Measurements from ENCODE around the gene TUBA4B. TPM values are rescaled to one million over a fixed set of nuclear protein-coding genes. Genes with fewer than 3 reads are reported as not detected.

The TUBA4B gene
- total RNA-seq, 1 experiment from 2014 or later = not detected

GRCh38 chr2:219228041-219228910 is 24.8 kb upstream of the TUBA4B start:
- no peaks in the 10 kb centered on the region for H3K9me3 Mint-ChIP-seq (ENCODE audit: unreplicated experiment)
- H3K4me3 Mint-ChIP-seq (ENCODE audit: unreplicated experiment) = peak overlapping the region; percentile 100
- Histone ChIP-seq H3K27me3 (replicated peaks; ENCODE audit: control insufficient read depth, insufficient read depth, low read length) (no peaks in the 10 kb centered on the region), H3K4me3 (ENCODE audit: low read depth, low read length) (peak overlapping the region; percentile 69), H3K4me1 (0 out of 2 replicates have a peak, but pooled peaks cover 4% of the 10 kb centered on the region), H3K36me3 (ENCODE audit: control insufficient read depth, insufficient read depth, low read length) (peaks cover 8% of the 10 kb centered on the region), H3K9me3 (no peaks in the 10 kb centered on the region)
- CTCF ChIA-PET = no interaction called here
- no peaks in the 10 kb centered on the region for H3K4me1 Mint-ChIP-seq (ENCODE audit: low read depth, unreplicated experiment)
- POLR2A ChIA-PET = interaction anchor here (1.6 to 1.7 kb wide), 3 partner anchors 10 to 51 kb away, joined by 6 to 27 read pairs (median 11); partner anchors contain the start of genes ABCB6, DNAJB2, GLB1L and STK16
- peaks cover 43% of the 10 kb centered on the region for H3K36me3 Mint-ChIP-seq (ENCODE audit: insufficient read depth, unreplicated experiment)
- peak overlapping the region; percentile 100 for H3K27ac Mint-ChIP-seq (ENCODE audit: unreplicated experiment)
- no peak for DNase-seq
- no peak for TF ChIP-seq CTCF (IDR thresholded peaks at IDR 0.05; ENCODE audit: insufficient read depth in 1 of 2, low read depth in 1 of 2, low read length in 1 of 2, severe bottlenecking in 1 of 2, unreplicated experiment in 1 of 2)
- intact Hi-C loops (cut with micrococcal nuclease; ENCODE audit: unreplicated experiment) = no loop called here
- no peaks in the 10 kb centered on the region for H3K27me3 Mint-ChIP-seq (ENCODE audit: insufficient read depth, unreplicated experiment)
- BruUV-seq (replicated peaks) = no TSS peak

- H3K27me3 ChIP-seq (replicated peaks; ENCODE audit: control insufficient read depth, insufficient read depth, low read length) = no peaks in the 10 kb centered on the region
- DNase-seq = no peak
- H3K36me3 ChIP-seq (ENCODE audit: control insufficient read depth, insufficient read depth, low read length) = peaks cover 11% of the 10 kb centered on the region
- Mint-ChIP-seq H3K9me3 (ENCODE audit: unreplicated experiment) (no peaks in the 10 kb centered on the region), H3K27ac (ENCODE audit: unreplicated experiment) (peak overlapping the region; percentile 100), H3K27me3 (ENCODE audit: insufficient read depth, unreplicated experiment) (no peaks in the 10 kb centered on the region), H3K36me3 (ENCODE audit: insufficient read depth, unreplicated experiment) (peaks cover 37% of the 10 kb centered on the region), H3K4me1 (ENCODE audit: low read depth, unreplicated experiment) (no peaks in the 10 kb centered on the region), H3K4me3 (ENCODE audit: unreplicated experiment) (peak overlapping the region; percentile 100)
- no TSS peak for BruUV-seq (replicated peaks)
- peak overlapping the region; percentile 69 for H3K4me3 ChIP-seq (ENCODE audit: low read depth, low read length)
- 0 out of 2 replicates have a peak, but pooled peaks cover 4% of the 10 kb centered on the region for H3K4me1 ChIP-seq
- TF ChIP-seq CTCF (IDR thresholded peaks at IDR 0.05; ENCODE audit: insufficient read depth in 1 of 2, low read depth in 1 of 2, low read length in 1 of 2, severe bottlenecking in 1 of 2, unreplicated experiment in 1 of 2) = no peak
- H3K9me3 ChIP-seq = no peaks in the 10 kb centered on the region
- ChIA-PET POLR2A (interaction anchor here (0.7 to 1.7 kb wide), 4 partner anchors 11 to 51 kb away, joined by 3 to 27 read pairs (median 8); partner anchors contain the start of genes ABCB6, DNAJB2, GLB1L and STK16), CTCF (interaction anchor here (0.6 to 1.0 kb wide), 2 partner anchors 22 to 52 kb away, joined by 4 read pairs; partner anchors contain the start of genes CNPPD1 and ZFAND2B)
- intact Hi-C loops (cut with micrococcal nuclease; ENCODE audit: unreplicated experiment) = loop anchor here (1.0 kb wide), 5 partner anchors 10 to 69 kb away; partner anchors contain the start of genes DNAJB2, NHEJ1 and ZFAND2B
These were observed 24.1 kb upstream of the TUBA4B start for GRCh38 chr2:219228911-219229304.

- H3K27me3 ChIP-seq (replicated peaks; ENCODE audit: control insufficient read depth, insufficient read depth, low read length) = no peaks in the 10 kb centered on the region
- no peak for TF ChIP-seq CTCF (IDR thresholded peaks at IDR 0.05; ENCODE audit: insufficient read depth in 1 of 2, low read depth in 1 of 2, low read length in 1 of 2, severe bottlenecking in 1 of 2, unreplicated experiment in 1 of 2)
- Mint-ChIP-seq H3K36me3 (ENCODE audit: insufficient read depth, unreplicated experiment) (peaks cover 35% of the 10 kb centered on the region), H3K4me1 (ENCODE audit: low read depth, unreplicated experiment) (no peaks in the 10 kb centered on the region), H3K4me3 (ENCODE audit: unreplicated experiment) (peak within 1 kb of the TSS; percentile 100), H3K27me3 (ENCODE audit: insufficient read depth, unreplicated experiment) (no peaks in the 10 kb centered on the region), H3K9me3 (ENCODE audit: unreplicated experiment) (no peaks in the 10 kb centered on the region), H3K27ac (ENCODE audit: unreplicated experiment) (peak within 1 kb of the TSS; percentile 100)
- DNase-seq = peak; percentile 99
- intact Hi-C loops (cut with micrococcal nuclease; ENCODE audit: unreplicated experiment) = loop anchor here (1.0 kb wide), 5 partner anchors 10 to 69 kb away; partner anchors contain the start of genes DNAJB2, NHEJ1 and ZFAND2B
- ChIA-PET POLR2A (interaction anchor here (0.7 to 1.7 kb wide), 5 partner anchors 11 to 53 kb away, joined by 3 to 27 read pairs (median 6); partner anchors contain the start of genes ABCB6, CNPPD1, DNAJB2 and GLB1L), CTCF (interaction anchor here (0.6 to 1.1 kb wide), 5 partner anchors 23 to 200 kb away, joined by 3 to 4 read pairs (median 4); partner anchors contain the start of genes CNPPD1 and ZFAND2B)
- H3K4me1 ChIP-seq = 0 out of 2 replicates have a peak, but pooled peaks cover 4% of the 10 kb centered on the region
- peaks cover 11% of the 10 kb centered on the region for H3K36me3 ChIP-seq (ENCODE audit: control insufficient read depth, insufficient read depth, low read length)
- H3K9me3 ChIP-seq = no peaks in the 10 kb centered on the region
- no TSS peak for BruUV-seq (replicated peaks)
- H3K4me3 ChIP-seq (ENCODE audit: low read depth, low read length) = peak within 1 kb of the TSS; percentile 69
These were observed 23.6 kb upstream of the TUBA4B start, which contains the start of the genes ANKZF1 and ATG9A for GRCh38 chr2:219229305-219230058. TSS of gene ANKZF1 (plus strand) at chr2:219229806. CDS start at chr2:219230258, 452 bp downstream. TSS of gene ATG9A (minus strand) at chr2:219229636. CDS start at chr2:219228024, 1,612 bp downstream.

All from Caco-2 (cell line).